Activated CD4-positive, alpha-beta T cell treated with anti-CD3 and anti-CD28 coated beads, Interleukin-2, Interleukin-6, amounts not matched to agents 100 ng/mL and 50 ng/mL, durations not matched to agents 16 hours and 8 hours (primary cell): ENCODE measurements around the gene PTH2.
"Not testable (repeated sequence)": the region's sequence is repeated elsewhere in the genome, so short reads cannot be mapped to it uniquely, and the experiment has no call there.

Experiments
- DNase-seq: peaks from one replicate; pipeline ENCODE4 v3.0.0-alpha.2; 2020

The PTH2 gene

GRCh38 chr19:49423071-49423984, at the start of gene PTH2:
PTH2 (minus strand) TSS chr19:49423441; CDS start chr19:49423339, 102 bp downstream.
- no peak for DNase-seq

GRCh38 chr19:49472936-49473335, 49.7 kb upstream of the PTH2 start:
- DNase-seq: no peak

- no peak for DNase-seq
Observed at GRCh38 chr19:49470615-49470978, 47.4 kb upstream of the PTH2 start.

DNA sequence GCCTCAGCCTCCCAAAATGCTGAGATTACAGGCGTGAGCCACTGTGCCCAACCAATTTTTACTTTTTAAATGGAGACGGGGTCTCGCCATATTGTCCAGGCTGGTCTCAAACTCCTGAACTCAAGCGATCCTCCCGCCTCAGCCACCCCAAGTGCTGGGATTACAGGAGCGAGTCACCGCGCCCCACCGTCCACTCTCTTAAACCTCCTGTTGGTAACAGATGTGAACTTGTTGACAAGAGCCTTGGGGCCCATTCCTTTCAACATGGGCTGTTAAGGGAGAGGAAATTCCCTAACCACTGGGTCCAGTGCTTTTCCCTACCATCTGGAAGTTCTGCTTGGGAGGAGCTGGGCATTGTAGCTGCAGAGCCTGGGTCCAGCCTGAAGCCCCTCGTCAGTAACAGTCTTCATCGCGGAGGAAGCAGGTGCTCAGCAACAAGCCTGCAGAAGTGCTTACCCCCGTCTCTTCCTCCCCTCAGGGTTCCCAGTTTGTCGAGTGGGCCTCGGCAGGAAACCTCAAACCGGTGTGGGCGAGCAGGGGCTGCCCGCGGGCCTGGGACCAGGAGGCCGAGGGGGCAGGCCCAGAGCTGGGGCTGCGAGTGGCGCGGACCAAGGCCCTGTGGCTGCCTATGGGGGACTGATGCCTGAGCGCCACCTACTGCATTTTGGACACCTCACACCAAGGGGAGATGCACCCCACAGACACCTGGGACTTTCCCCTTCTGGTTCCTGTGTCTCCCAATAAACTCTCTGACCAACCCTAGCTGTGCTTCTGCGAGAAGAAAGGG, 46.8 kb upstream of the PTH2 start:
- peak; percentile 91 for DNase-seq

GRCh38 chr19:49468746-49469447, 45.7 kb upstream of the PTH2 start:
- peak; percentile 92 for DNase-seq

DNA sequence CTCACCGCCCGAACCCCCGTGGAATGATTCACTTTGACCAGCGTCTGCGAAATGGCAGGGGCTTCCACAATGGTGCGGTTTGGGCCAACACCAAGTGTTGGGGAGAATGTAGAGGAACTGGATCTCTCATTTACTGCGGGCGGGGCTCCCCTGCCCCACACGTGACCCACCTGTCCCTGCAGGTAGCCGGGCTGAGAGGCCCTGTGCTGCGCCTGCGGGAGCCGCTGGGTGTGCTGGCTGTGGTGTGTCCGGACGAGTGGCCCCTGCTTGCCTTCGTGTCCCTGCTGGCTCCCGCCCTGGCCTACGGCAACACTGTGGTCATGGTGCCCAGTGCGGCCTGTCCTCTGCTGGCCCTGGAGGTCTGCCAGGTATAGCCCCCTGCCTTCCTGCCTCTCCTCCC, 45.0 kb upstream of the PTH2 start:
- no peak for DNase-seq

DNA sequence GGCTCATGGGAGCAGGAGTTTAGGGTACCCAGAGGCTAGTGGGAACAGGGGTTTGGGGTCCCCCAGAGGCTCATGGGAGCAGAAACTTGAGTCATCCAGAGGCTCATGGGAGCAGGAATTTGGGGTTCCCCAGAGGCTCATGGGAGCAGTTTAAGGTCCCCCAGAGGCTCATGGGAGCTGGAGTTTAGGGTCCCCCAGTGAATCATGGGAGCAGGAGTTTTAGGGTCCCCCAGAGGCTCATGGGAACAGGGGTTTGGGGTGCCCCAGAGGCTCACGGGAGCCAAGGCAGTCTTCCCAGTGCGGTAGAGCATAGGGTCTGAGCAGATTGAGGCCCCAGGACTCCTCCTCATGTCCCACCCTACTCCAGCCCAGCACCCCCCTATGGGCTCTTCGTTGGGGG, 42.1 kb upstream of the PTH2 start:
- no peak for DNase-seq

DNA sequence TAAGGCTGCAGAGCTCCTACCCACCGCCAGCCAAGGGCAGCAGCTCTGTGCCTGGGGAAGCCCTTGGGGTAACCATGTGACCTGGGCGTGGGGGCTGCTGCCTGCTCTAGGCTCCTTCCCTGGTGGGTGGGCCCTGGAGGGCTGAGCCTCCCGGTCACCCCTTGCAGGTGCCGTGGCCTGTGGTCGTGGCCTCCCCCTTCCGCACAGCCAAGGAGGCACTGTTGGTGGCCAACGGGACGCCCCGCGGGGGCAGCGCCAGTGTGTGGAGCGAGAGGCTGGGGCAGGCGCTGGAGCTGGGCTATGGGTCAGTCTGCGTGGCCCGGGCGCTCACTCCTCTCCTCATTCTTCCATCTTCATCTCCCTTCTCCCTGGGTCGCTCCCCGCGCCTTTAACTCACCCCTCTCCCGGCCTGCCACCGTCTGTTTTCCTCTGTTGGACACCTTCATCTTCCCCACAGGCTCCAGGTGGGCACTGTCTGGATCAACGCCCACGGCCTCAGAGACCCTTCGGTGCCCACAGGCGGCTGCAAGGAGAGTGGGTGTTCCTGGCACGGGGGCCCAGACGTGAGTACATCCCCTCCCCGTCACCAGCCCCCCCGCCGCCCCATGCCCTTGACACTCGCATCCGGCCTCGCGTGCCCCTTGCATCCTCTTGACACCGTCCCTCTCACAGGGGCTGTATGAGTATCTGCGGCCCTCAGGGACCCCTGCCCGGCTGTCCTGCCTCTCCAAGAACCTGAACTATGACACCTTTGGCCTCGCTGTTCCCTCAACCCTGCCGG, 40.9 kb upstream of the PTH2 start:
- no peak for DNase-seq

GRCh38 chr19:49462492-49462891, 39.3 kb upstream of the PTH2 start:
- no peak for DNase-seq

DNA sequence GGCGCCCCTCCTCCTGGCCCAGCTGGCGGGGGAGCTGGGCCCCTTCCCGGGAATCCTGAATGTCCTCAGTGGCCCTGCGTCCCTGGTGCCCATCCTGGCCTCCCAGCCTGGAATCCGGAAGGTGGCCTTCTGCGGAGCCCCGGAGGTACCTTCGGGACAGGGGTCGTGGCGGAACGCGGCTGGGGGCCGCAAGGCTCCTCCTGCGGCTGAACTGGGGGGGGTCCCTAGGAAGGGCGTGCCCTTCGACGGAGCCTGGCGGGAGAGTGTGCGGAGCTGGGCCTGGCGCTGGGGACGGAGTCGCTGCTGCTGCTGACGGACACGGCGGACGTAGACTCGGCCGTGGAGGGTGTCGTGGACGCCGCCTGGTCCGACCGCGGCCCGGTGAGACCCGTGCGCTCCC, 38.4 kb upstream of the PTH2 start:
- no peak for DNase-seq

- DNase-seq: not testable (repeated sequence)
Observed at GRCh38 chr19:49461130-49461529, 37.9 kb upstream of the PTH2 start.

DNA sequence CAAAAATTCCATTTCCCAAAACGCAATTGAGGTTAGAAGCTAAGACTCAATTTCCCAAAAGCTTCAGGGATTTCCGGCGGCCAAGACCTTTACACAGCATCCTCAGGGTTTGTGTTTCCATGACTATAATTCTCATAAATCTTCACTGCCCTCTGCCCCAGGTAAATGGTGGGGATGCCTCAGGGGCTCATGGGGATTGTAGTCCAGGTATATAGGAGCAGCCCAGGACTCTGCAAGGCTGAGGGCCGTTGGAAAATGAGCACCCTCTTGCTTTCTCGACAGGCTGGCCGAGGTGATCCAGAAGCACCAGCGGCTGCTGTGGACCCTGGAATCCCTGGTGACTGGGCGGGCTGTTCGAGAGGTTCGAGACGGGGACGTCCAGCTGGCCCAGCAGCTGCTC, 36.1 kb upstream of the PTH2 start:
- DNase-seq: no peak

DNA sequence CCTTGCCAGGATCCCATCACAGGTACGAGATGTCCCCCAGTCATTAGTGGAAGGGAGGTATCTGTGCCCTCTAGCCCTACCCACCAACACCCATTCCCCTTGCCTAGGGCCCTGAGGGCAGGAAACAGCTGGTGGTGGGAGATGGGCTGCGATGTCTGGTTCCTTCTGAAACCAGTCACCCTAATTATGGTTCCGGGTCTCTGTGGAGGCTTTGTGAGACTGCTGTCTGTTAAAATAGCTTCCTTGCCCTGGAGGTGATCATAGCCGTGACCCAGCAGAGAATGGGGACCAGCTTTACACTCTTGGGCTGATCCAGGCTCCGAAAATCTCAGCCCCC, 35.3 kb upstream of the PTH2 start:
- DNase-seq: no peak

- no peak for DNase-seq
Observed at GRCh38 chr19:49456326-49456725, 33.1 kb upstream of the PTH2 start.

DNA sequence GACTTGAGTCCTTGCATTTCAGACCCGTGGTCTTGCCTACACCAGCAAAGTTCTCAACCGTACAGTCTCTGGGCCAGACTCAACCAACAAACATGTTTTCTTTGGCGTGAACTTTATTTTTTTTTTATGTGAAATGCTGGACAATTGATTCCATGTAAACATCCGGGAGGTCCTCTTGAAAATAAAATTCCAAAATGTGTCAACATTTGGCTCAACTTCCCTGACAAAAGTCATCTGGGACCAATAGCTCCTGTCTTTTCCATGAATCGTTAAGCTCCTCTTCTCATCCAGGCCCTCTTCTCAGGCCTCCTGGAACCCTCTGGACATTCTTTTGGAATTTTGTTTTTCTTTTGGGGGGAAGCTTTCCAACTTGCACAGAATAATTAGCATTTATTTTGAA, 32.5 kb upstream of the PTH2 start:
- no peak for DNase-seq

- peak; percentile 34 for DNase-seq
Observed at GRCh38 chr19:49453757-49454240, 30.6 kb upstream of the PTH2 start.

DNA sequence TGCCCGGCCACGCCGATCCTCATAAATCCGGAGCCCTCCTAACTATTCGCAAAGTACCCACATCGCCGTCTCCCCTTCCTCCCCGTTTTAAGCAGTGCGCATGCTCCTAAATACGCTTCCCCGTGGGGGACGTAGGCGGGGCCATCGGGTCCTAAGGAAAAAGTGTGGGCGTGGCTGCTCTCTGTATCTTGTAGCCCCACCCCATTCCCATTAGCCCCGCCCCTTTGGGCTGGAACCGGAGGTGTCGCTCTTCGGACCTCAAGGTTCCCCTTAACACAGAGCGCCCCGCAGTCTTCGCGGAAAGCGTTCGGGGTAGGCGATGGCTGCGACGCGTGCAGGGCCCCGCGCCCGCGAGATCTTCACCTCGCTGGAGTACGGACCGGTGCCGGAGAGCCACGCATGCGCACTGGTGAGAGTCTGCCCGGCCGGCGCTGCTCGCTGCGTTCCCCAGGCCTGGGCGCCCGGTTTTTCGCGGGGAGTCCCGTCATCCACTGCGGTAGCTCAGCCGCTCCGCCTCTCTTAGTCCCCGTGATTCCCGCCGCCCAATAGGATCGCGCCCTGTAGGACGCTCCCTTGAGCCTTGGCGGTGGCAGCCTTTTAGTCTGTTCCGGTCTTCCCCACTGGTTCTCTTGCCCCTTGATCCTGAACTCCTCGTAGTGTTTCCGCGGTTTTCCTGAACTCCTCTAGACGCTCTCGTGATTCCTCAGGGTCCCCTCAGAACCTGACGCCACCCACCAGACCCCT, 29.9 kb upstream of the PTH2 start, which contains the start of gene ALDH16A1:
Gene ALDH16A1, plus strand, starts transcription at position 213 of the 744 bp plus-strand sequence. Its CDS starts 107 bp downstream, at position 320.
- DNase-seq: peak; percentile 98

GRCh38 chr19:49451430-49452181, 28.4 kb upstream of the PTH2 start, which contains the start of gene PIH1D1:
PIH1D1 (minus strand) TSS chr19:49451814; CDS start chr19:49451574, 240 bp downstream.
- peak; percentile 98 for DNase-seq

DNA sequence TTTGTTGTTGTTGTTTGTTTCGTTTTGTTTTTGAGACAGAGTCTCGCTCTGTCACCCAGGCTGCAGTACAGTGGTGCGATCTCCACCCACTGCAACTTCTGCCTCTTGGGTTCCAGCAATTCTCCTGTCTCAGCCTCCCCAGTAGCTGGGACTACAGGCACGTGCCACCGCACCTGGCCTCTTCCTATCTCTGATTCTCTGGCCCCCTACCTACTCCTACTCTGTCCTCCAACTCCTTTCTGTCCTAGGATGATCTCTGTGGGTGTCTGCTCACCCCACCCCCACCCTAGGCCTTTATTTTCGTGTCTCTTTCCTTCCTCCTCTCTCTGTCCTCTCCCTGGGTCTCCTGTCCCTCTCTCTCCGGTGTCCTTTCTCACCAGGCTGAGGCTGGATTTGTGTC, 27.2 kb upstream of the PTH2 start:
- no peak for DNase-seq

GRCh38 chr19:49448432-49448786, 25.2 kb upstream of the PTH2 start:
- DNase-seq: no peak
